Non-pigmented ciliary epithelial cell (primary cell): Measurements from ENCODE around the gene MRPS35.

ENCODE experiments used
- DNase-seq: peaks from one replicate; pipeline ENCODE4 v3.0.0-alpha.2; 2010; ENCODE audit warnings: low read depth

MRPS35 gene

GRCh38 chr12:27710592-27711316, at the start of gene MRPS35:
TSS of gene MRPS35 (plus strand) at chr12:27710832. CDS start at chr12:27710844, 12 bp downstream.
- peak; percentile 78 for DNase-seq

DNA sequence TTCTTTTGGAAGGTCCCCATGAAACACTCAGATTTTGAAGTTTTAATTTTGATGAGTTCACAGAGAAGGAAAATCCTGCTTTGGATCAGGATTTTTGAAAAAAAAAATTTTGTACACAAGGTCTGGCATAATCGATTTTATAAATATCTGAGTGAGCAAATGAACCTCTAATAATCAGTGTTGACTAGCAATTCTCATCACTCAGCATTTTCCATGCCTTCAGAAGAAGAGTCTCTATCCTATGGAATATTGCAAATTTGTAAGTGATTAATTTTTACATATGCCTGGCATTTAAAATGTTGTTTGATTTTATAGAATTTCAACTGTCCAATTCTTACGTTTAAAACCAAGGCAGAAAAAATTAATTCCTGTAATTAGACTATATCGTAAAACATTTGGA, 44.9 kb upstream of the MRPS35 start:
- DNase-seq = no peak

- DNase-seq = no peak
These were observed 44.1 kb upstream of the MRPS35 start for GRCh38 chr12:27666510-27666909.

DNA sequence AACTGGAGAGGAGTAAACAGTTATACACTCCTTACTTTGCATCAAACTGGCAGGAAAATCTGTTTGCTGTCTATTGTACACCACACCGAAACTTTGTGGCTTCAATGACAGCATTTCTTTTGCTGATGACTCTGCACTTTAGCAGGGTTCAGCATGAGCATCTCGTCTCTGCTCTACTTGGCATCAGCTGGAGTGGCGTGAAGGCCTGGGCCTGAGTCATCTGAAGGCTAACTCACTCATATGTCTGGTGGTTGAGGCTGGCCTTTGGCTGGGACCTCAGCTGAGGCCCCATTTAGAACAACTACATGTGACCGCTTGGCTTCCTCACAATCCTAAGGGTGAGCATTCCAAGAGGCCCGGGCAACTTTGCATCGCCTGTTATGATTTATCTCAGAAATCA, 43.1 kb upstream of the MRPS35 start:
- DNase-seq = peak; percentile 44

GRCh38 chr12:27672051-27672450, 38.6 kb upstream of the MRPS35 start:
- no peak for DNase-seq

DNA sequence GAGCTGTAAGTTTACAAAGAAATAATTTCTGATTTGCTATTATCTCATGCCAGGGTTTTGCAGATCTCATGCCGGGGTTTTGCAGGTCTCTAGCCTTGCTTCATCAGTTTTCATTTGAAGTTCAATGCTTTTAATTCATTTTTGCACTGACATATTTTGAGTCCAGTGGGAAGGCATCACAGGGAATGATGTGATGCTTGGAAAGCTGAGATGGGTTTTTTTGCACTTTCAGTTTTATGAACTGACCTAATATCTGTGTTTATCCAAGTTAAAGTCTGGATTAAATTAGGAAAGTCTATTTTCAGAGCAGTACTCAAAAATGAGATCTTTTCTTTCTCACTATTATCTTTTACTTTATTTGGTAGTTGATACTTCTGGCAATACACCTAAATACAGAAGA, 38.0 kb upstream of the MRPS35 start:
- DNase-seq = no peak

- no peak for DNase-seq
These were observed 37.4 kb upstream of the MRPS35 start for GRCh38 chr12:27673101-27673718.

- no peak for DNase-seq
These were observed 35.6 kb upstream of the MRPS35 start for GRCh38 chr12:27674989-27675388.

DNA sequence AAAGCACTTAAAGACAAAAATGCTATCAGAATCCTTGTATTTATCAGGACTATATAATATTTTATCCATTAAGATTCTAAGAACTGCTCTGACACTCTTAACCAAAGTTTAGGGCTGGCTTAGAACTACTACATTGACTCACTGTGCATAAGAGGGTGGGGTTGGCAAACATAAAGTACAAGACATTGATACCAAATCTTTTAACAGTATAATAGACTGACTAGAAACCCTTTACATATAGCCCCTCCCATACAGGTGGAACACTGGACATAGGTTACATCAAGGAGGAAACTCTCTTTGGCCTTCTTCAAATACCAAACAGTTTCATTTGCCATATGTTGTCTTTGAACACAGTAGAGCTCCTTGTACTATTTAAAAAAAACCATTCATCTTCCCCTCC, 30.0 kb upstream of the MRPS35 start:
- no peak for DNase-seq

DNA sequence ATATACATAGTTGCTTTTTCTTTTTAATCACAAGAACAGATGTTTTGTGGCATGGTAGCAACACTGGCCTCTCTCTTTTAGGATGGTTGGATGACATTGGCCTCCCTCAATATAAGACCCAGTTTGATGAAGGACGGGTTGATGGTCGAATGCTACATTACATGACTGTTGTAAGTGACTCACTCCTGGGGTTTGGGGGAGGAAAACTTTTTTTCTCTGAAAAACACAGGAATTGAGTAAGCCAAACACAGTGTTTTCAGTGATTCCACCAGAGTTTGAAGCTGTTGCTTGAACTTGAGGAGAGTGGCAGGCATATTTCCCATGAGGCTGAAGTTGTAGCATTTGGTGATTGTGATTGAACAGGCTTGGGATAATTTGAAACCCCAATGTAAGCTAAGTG, 28.1 kb upstream of the MRPS35 start:
- DNase-seq = no peak

DNA sequence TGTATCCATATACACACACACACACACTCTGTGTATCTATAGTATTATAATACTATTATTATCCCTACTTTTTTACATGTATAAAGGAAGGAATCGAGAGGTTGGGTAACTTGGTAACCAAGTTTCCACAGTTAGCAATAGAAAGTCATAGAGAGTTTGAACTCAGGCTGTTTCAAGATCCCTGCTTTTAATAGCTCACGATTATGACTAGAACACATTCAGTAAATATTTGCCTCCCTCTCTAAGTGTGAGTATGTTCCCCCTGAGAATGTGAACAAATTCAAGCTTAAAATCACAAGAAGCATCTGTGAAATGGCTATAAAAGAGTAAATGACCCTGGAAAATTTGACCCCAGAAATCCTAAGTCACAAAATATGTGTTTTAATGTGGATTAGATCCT, 25.4 kb upstream of the MRPS35 start:
- DNase-seq = no peak

DNA sequence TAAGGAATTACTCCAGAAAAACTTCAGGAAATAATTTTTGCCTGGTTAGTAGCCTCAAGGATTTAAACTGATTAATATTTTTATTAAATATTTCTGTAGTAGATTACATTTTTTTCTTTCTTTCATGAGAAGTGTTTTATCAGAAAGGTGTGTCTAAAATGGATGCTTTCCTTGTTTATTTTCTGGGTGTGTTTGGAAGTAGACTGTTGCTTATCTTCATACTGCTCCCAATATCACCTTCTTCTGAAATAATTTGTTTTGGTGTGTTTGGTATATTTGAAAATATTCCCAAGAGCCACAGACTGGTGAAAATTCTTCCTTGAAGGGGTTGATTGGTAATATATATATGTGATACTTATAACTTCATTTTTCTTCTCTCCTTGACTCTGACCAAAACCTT, 24.5 kb upstream of the MRPS35 start:
- no peak for DNase-seq

DNA sequence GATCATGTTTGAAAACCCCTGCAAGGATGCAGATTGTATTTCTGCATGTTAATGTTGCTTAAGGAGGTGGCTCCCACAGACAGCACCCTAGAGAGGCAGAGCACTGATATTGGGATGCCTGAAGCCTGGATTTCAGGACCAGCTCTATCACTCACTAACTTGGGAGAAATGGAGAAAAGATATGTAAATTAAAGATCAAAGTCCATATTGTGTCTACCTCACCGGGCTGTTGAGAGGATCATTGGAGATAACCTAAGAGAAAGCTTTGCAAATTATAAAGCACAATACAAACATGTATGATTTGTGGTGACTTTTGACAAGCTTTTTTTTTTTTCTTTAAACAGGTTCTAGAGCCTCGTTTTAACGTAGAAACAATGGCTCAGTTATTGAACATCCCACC, 22.0 kb upstream of the MRPS35 start:
- no peak for DNase-seq

GRCh38 chr12:27689558-27690180, 21.0 kb upstream of the MRPS35 start:
- no peak for DNase-seq

GRCh38 chr12:27693403-27693802, 17.2 kb upstream of the MRPS35 start:
- DNase-seq = no peak

GRCh38 chr12:27695556-27696292, 14.9 kb upstream of the MRPS35 start:
- DNase-seq = no peak

- DNase-seq = no peak
These were observed 14.4 kb upstream of the MRPS35 start, which contains the start of gene REP15 for GRCh38 chr12:27696293-27696652. TSS of gene REP15 (plus strand) at chr12:27696447. CDS start at chr12:27696563, 116 bp downstream.

DNA sequence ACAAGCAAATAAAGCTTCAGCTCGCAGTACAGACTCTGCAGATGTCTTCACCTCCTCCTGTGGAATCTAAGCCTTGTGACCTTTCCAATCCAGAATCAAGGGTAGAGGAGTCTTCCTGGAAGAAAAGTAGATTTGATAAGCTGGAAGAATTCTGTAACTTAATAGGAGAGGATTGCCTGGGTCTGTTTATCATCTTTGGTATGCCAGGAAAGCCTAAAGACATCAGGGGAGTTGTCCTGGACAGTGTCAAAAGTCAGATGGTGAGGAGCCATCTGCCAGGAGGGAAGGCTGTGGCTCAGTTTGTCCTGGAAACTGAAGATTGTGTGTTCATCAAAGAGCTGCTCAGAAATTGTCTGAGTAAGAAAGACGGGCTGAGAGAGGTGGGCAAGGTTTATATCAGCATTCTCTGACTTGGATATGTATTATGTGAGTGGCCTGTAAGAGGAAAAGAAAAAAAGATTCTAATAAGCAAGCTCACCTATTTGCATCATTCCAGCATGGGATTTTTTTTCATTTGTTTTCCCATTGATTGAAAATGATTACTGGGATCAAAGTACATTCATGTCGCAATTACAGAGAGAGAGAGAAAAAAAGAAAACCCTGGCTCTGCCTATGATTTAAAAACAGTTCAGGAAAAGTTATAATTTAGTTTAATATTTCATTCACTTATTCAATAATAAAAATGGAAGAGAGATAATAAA, 13.6 kb upstream of the MRPS35 start:
- no peak for DNase-seq

- DNase-seq = peak; percentile 63
These were observed 6.7 kb upstream of the MRPS35 start for GRCh38 chr12:27703720-27704452.

- DNase-seq = no peak
These were observed 5.4 kb upstream of the MRPS35 start for GRCh38 chr12:27705263-27705662.

DNA sequence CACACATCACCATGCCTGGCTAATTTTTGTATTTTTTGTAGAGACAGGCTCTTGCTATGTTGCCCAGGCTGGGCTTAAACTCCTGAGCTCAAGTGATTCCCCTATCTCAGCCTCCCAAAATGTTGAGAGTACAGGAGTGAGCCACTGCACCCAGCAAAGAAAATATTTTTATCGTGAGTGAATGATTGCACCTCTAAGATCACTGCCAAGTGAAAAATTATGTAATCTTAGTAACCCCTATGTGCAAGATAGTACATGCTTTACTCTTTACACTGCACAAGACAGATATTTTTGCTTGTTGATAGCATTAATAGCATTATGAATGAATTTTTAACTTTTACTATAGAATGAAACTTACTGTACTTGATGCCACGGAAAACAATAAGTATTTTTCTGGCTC, 3.4 kb upstream of the MRPS35 start:
- no peak for DNase-seq
